Erythroblast (primary cell): ENCODE data around the gene MUSK.

Experiments
- GATA1 ChIP-seq: IDR thresholded peaks from 2 replicates; pipeline ENCODE4 v1.6.1; 2011; ENCODE audit warnings: low read depth, mild to moderate bottlenecking, control low read depth, low read length, moderate library complexity
- POLR2A ChIP-seq: IDR thresholded peaks from 2 replicates; pipeline ENCODE4 v1.6.1; 2011; ENCODE audit warnings: mild to moderate bottlenecking, low read length

DNA sequence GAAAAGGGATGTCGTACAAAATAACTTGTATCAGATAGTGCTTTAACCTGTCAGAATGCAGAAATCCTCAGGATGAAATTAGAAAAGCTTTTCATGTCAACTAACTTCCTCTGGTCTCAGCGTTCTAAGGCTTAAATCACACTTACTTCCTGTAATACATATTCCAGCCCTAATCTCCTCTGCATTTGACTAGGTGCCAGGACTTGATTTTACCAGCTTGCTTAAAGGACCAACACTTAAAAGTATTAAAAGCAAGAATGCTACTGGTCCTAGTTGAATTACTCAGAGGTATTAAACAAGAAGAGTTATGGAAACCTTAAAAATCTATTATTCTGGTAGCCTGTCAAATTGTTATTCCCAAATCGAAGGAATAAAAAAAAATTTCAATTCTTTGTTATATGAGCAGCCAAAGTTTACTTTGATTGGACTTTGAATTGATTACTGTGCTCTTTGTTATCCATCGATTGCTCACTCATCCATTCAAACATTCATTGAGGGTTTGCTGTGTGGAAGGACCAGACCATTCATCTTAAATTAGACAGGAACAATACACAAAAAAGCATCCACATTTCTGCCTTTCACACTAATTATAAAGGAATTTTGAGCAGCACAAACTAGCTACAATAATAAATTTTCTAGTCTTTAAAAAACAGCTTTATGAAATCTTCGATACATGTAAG, 108.7 kb downstream of the MUSK start:
- no peak for TF ChIP-seq POLR2A
- TF ChIP-seq GATA1 = no peak
